Fibroblast of skin of right quadriceps (primary cell): ENCODE measurements around the gene SAMM50.
A peak's percentile ranks its signal among the peaks of the same experiment; 100 is the strongest.
"Not testable (repeated sequence)": the region's sequence is repeated elsewhere in the genome, so short reads cannot be mapped to it uniquely, and the experiment has no call there.

Source experiments
- DNase-seq: peaks from one replicate; pipeline ENCODE4 v3.0.0-alpha.2; 2013

Gene SAMM50

GRCh38 chr22:44004104-44004460 lies 48.8 kb downstream of the SAMM50 start:
- DNase-seq, result no peak

GRCh38 chr22:44005524-44005923 lies 50.3 kb downstream of the SAMM50 start:
- DNase-seq, result no peak

GRCh38 chr22:44012162-44012561 lies 56.9 kb downstream of the SAMM50 start:
- DNase-seq, result no peak

- DNase-seq, result no peak
Measured at GRCh38 chr22:44012591-44012990, 57.3 kb downstream of the SAMM50 start.

- DNase-seq, result no peak
Measured at GRCh38 chr22:44014241-44014640, 59.0 kb downstream of the SAMM50 start.

GRCh38 chr22:44016586-44016985 lies 61.3 kb downstream of the SAMM50 start:
- not testable (repeated sequence) for DNase-seq

- no peak for DNase-seq
Measured at GRCh38 chr22:44018594-44018993, 63.4 kb downstream of the SAMM50 start.

- no peak for DNase-seq
Measured at GRCh38 chr22:44019416-44019815, 64.2 kb downstream of the SAMM50 start.

- DNase-seq, result no peak
Measured at GRCh38 chr22:44019846-44020245, 64.6 kb downstream of the SAMM50 start.

GRCh38 chr22:44020981-44021380 lies 65.7 kb downstream of the SAMM50 start:
- DNase-seq, result peak; percentile 45

- peak; percentile 36 for DNase-seq
Measured at GRCh38 chr22:44023404-44024287, 68.4 kb downstream of the SAMM50 start.

GRCh38 chr22:44024288-44024921 lies 69.2 kb downstream of the SAMM50 start, which contains the start of gene PARVB:
Gene PARVB (plus strand): TSS chr22:44024302. CDS start chr22:44024340, 38 bp downstream.
- DNase-seq, result no peak

GRCh38 chr22:44025171-44026065 lies 70.2 kb downstream of the SAMM50 start:
- DNase-seq, result no peak

GRCh38 chr22:44026066-44026629 lies 70.9 kb downstream of the SAMM50 start:
- DNase-seq, result no peak

GRCh38 chr22:44026630-44027511 lies 71.6 kb downstream of the SAMM50 start:
- DNase-seq, result peak; percentile 78

GRCh38 chr22:44028091-44028490 lies 72.8 kb downstream of the SAMM50 start:
- DNase-seq, result no peak

GRCh38 chr22:44029069-44029468 lies 73.8 kb downstream of the SAMM50 start:
- no peak for DNase-seq

- no peak for DNase-seq
Measured at GRCh38 chr22:44030051-44030701, 74.9 kb downstream of the SAMM50 start.

- DNase-seq, result no peak
Measured at GRCh38 chr22:44030702-44031082, 75.5 kb downstream of the SAMM50 start.

- no peak for DNase-seq
Measured at GRCh38 chr22:44031158-44031952, 76.1 kb downstream of the SAMM50 start.
